ENCODE results near the gene HMCN1.

- TF ChIP-seq, protein P1, sequence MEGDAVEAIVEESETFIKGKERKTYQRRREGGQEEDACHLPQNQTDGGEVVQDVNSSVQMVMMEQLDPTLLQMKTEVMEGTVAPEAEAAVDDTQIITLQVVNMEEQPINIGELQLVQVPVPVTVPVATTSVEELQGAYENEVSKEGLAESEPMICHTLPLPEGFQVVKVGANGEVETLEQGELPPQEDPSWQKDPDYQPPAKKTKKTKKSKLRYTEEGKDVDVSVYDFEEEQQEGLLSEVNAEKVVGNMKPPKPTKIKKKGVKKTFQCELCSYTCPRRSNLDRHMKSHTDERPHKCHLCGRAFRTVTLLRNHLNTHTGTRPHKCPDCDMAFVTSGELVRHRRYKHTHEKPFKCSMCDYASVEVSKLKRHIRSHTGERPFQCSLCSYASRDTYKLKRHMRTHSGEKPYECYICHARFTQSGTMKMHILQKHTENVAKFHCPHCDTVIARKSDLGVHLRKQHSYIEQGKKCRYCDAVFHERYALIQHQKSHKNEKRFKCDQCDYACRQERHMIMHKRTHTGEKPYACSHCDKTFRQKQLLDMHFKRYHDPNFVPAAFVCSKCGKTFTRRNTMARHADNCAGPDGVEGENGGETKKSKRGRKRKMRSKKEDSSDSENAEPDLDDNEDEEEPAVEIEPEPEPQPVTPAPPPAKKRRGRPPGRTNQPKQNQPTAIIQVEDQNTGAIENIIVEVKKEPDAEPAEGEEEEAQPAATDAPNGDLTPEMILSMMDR (IDR thresholded peaks at IDR 0.05): no peak
- TF ChIP-seq POLR2AphosphoS5 (IDR thresholded peaks at IDR 0.05): no peak
- TF ChIP-seq POLR2A (IDR thresholded peaks at IDR 0.05): no peak
- TF ChIP-seq EP300 (IDR thresholded peaks at IDR 0.05): no peak
Observed at GRCh38 chr1:185787238-185787637, 53.0 kb downstream of the HMCN1 start.
